Esophagus (tissue), 2 donors: ENCODE data around the gene TMOD4. TPM values are rescaled to one million over a fixed set of nuclear protein-coding genes. Genes with fewer than 3 reads are reported as not detected.

Experiments used
- polyA plus RNA-seq, 2 donors: library from polyadenylated mRNA; stranded (reverse); fragments of 200-250 nt; gene quantifications; one replicate each; pipeline ENCODE4 v1.2.3, GENCODE V29; 2013
- donor health status: healthy with polysubstance abuse.
- donor health status: Bipolar disorder and iron deficiency.

TMOD4 gene
- polyA plus RNA-seq, 2 donors, result 0.14 to 0.22 TPM

Other genes with a start within 250 kb of the TMOD4 start
- 10 to 100 TPM; 14.4 to 17.8 TPM for gene SETDB1, start 249.6 kb downstream of the TMOD4 start, polyA plus RNA-seq
- 10 to 100 TPM; 35.5 to 39.4 TPM for gene CERS2, start 201.1 kb downstream of the TMOD4 start, polyA plus RNA-seq
- 10 to 100 TPM; 14.4 to 17.5 TPM for gene ANXA9, start 193.7 kb downstream of the TMOD4 start, polyA plus RNA-seq
- gene MINDY1, start 169.1 kb downstream of the TMOD4 start, polyA plus RNA-seq, result 10 to 100 TPM; 17.2 to 21.3 TPM
- 10 to 100 TPM in 1 of 2 donors, 1 to 10 TPM in 1; 7.2 to 10.1 TPM for gene PRUNE1, start 167.5 kb downstream of the TMOD4 start, polyA plus RNA-seq
- gene BNIPL, start 139.4 kb downstream of the TMOD4 start, polyA plus RNA-seq, result 100 to 1,000 TPM; 111 to 159 TPM
- gene C1orf56, start 128.2 kb downstream of the TMOD4 start, polyA plus RNA-seq, result 1 to 10 TPM; 1.7 to 2.9 TPM
- gene CDC42SE1, start 116.4 kb downstream of the TMOD4 start, polyA plus RNA-seq, result 10 to 100 TPM; 62.9 to 86.6 TPM
- gene MLLT11, start 115.6 kb downstream of the TMOD4 start, polyA plus RNA-seq, result 1 to 10 TPM in 1 of 2 donors, under 1 TPM in 1; 0.72 to 1.5 TPM
- 1 to 10 TPM; 4.2 to 6.3 TPM for gene GABPB2, start 105.2 kb downstream of the TMOD4 start, polyA plus RNA-seq
- 1 to 10 TPM; 3.3 to 7.2 TPM for gene SEMA6C, start 29.4 kb downstream of the TMOD4 start, polyA plus RNA-seq
- 1 to 10 TPM; 1.2 to 1.6 TPM for gene TNFAIP8L2, start 19.3 kb downstream of the TMOD4 start, polyA plus RNA-seq
- 1 to 10 TPM; 3.8 TPM for gene LYSMD1, start 10.1 kb downstream of the TMOD4 start, polyA plus RNA-seq
- gene SCNM1, start 9.8 kb downstream of the TMOD4 start, polyA plus RNA-seq, result 10 to 100 TPM; 40.5 to 43.9 TPM
- gene VPS72, start 14.2 kb upstream of the TMOD4 start, polyA plus RNA-seq, result 10 to 100 TPM; 27.2 to 28.2 TPM
- 10 to 100 TPM; 16.4 to 23.2 TPM for gene PIP5K1A, start 22.6 kb upstream of the TMOD4 start, polyA plus RNA-seq
- gene PSMD4, start 78.8 kb upstream of the TMOD4 start, polyA plus RNA-seq, result 100 to 1,000 TPM; 127 to 168 TPM
- gene ZNF687, start 106.3 kb upstream of the TMOD4 start, polyA plus RNA-seq, result 10 to 100 TPM in 1 of 2 donors, 1 to 10 TPM in 1; 8.0 to 11.4 TPM
- gene PI4KB, start 151.4 kb upstream of the TMOD4 start, polyA plus RNA-seq, result 10 to 100 TPM; 22.3 to 28.6 TPM
- 10 to 100 TPM; 12.0 to 12.9 TPM for gene RFX5, start 171.3 kb upstream of the TMOD4 start, polyA plus RNA-seq
- 10 to 100 TPM; 23.5 to 27.4 TPM for gene SELENBP1, start 196.7 kb upstream of the TMOD4 start, polyA plus RNA-seq
- gene PSMB4, start 223.6 kb upstream of the TMOD4 start, polyA plus RNA-seq, result 100 to 1,000 TPM; 223 to 250 TPM